WTC11 (cell line): ENCODE measurements around the gene NTSR1. TPM values are rescaled to one million over a fixed set of nuclear protein-coding genes. Genes with fewer than 3 reads are reported as not detected.

Experiments
- ATAC-seq: fragments of 200-7000 bp; cut with Tn5 transposase; 2 replicates; pipeline ENCODE4 v1.10.0; 2021; ENCODE audit warnings: mild to moderate bottlenecking, moderate library complexity
- CTCF ChIA-PET: fragments of 300-600 bp; sonication (Branson Sonifier 250); formaldehyde crosslinking; loops from one replicate; lab custom pipeline; 2021; ENCODE audit warnings: antibody characterized with exemption; lab: Charles Lee
- POLR2A ChIA-PET: fragments of 350-600 bp; sonication (Branson Sonifier 250); formaldehyde crosslinking; loops from one replicate; lab custom pipeline; 2021; ENCODE audit warnings: antibody characterized with exemption; lab: Charles Lee
- DNase-seq: peaks from one replicate; pipeline ENCODE4 v3.0.0; 2021; ENCODE audit warnings: low spot score
- H3K27ac Mint-ChIP-seq: 2 replicates; pipeline ENCODE4 v1.8.0; 2021; ENCODE audit warnings: mixed read lengths
- H3K27me3 Mint-ChIP-seq: 2 replicates; pipeline ENCODE4 v1.8.0; 2021; ENCODE audit warnings: low read depth, mild to moderate bottlenecking, moderate library complexity, mixed read lengths
- H3K36me3 Mint-ChIP-seq: 2 replicates; pipeline ENCODE4 v1.8.0; 2021; ENCODE audit warnings: mixed read lengths
- H3K4me1 Mint-ChIP-seq: 2 replicates; pipeline ENCODE4 v1.8.0; 2022; ENCODE audit warnings: mixed read lengths
- H3K4me3 Mint-ChIP-seq: 2 replicates; pipeline ENCODE4 v1.8.0; 2021; ENCODE audit warnings: mild to moderate bottlenecking, moderate library complexity, mixed read lengths
- H3K9me3 Mint-ChIP-seq: 2 replicates; pipeline ENCODE4 v1.8.0; 2021; ENCODE audit warnings: mixed read lengths
- EMX1 ChIP-seq: fragments of 250-450 bp; sonication (Bioruptor Pico); IDR thresholded peaks from 2 replicates; pipeline ENCODE4 v1.8.0; 2021; ENCODE audit warnings: mild to moderate bottlenecking
- GTF2I ChIP-seq: fragments of 250-450 bp; sonication (Bioruptor Pico); conservative IDR thresholded peaks from 2 replicates; pipeline ENCODE4 v1.4.0; 2021; ENCODE audit warnings: mild to moderate bottlenecking
- JUN ChIP-seq: sonication (generic); formaldehyde crosslinking; IDR thresholded peaks from 2 replicates; pipeline ENCODE4 v1.8.0; 2023; ENCODE audit warnings: mild to moderate bottlenecking, missing genetic modification reagents
- KAT7 ChIP-seq: sonication (generic); formaldehyde crosslinking; IDR thresholded peaks from 2 replicates; pipeline ENCODE4 v1.8.1; 2023; ENCODE audit warnings: missing genetic modification reagents, mild to moderate bottlenecking, borderline replicate concordance
- NFYB ChIP-seq: sonication (generic); formaldehyde crosslinking; conservative IDR thresholded peaks from 2 replicates; pipeline ENCODE4 v1.8.0; 2022; ENCODE audit warnings: low read depth, missing genetic modification reagents
- RELA ChIP-seq: sonication (generic); formaldehyde crosslinking; IDR thresholded peaks from 2 replicates; pipeline ENCODE4 v1.8.1; 2022; ENCODE audit warnings: missing genetic modification reagents, mild to moderate bottlenecking, borderline replicate concordance
- RORB ChIP-seq: fragments of 250-450 bp; sonication (Bioruptor Pico); IDR thresholded peaks from 2 replicates; pipeline ENCODE4 v1.9.0; 2021; ENCODE audit warnings: mild to moderate bottlenecking
- SOX15 ChIP-seq: fragments of 250-450 bp; sonication (Bioruptor Pico); IDR thresholded peaks from 2 replicates; pipeline ENCODE4 v1.9.0; 2021; ENCODE audit warnings: mild to moderate bottlenecking
- SP1 ChIP-seq: sonication (generic); formaldehyde crosslinking; conservative IDR thresholded peaks from 2 replicates; pipeline ENCODE4 v1.8.1; 2022; ENCODE audit warnings: missing genetic modification reagents
- TP53 ChIP-seq: sonication (generic); formaldehyde crosslinking; IDR thresholded peaks from 2 replicates; pipeline ENCODE4 v1.8.1; 2023; ENCODE audit warnings: mild to moderate bottlenecking, missing genetic modification reagents
- ZBTB21 ChIP-seq: sonication (generic); formaldehyde crosslinking; IDR thresholded peaks from 2 replicates; pipeline ENCODE4 v1.8.1; 2023; ENCODE audit warnings: mild to moderate bottlenecking, missing genetic modification reagents, borderline replicate concordance
- ZNF232 ChIP-seq: sonication (generic); formaldehyde crosslinking; IDR thresholded peaks from 2 replicates; pipeline ENCODE4 v1.8.0; 2022; ENCODE audit warnings: mild to moderate bottlenecking, missing genetic modification reagents
- ZNF396 ChIP-seq: fragments of 250-450 bp; sonication (Bioruptor Pico); IDR thresholded peaks from 2 replicates; pipeline ENCODE4 v1.8.0; 2021; ENCODE audit warnings: mild to moderate bottlenecking, moderate library complexity, borderline replicate concordance
- total RNA-seq: library from RNA; stranded (reverse); gene quantifications from 3 replicates; pipeline ENCODE4 v1.2.3, GENCODE V29; 2021
- TF ChIP-seq, protein P1 (sequence below): sonication (generic); formaldehyde crosslinking; IDR thresholded peaks from 2 replicates; pipeline ENCODE4 v1.8.1; 2022; ENCODE audit warnings: low read depth, mild to moderate bottlenecking, moderate library complexity, missing genetic modification reagents, borderline replicate concordance
- TF ChIP-seq, protein P2 (sequence below): sonication (generic); formaldehyde crosslinking; IDR thresholded peaks from 2 replicates; pipeline ENCODE4 v1.8.1; 2023; ENCODE audit warnings: mild to moderate bottlenecking, moderate library complexity, missing genetic modification reagents
- TF ChIP-seq, protein P3 (sequence below): sonication (generic); formaldehyde crosslinking; IDR thresholded peaks from 2 replicates; pipeline ENCODE4 v1.8.1; 2023; ENCODE audit warnings: mild to moderate bottlenecking, missing genetic modification reagents, moderate library complexity
- TF ChIP-seq, protein P4 (sequence below): sonication (generic); formaldehyde crosslinking; IDR thresholded peaks from 2 replicates; pipeline ENCODE4 v1.8.1; 2023; ENCODE audit warnings: mild to moderate bottlenecking, missing genetic modification reagents, borderline replicate concordance
- TF ChIP-seq, protein P5 (sequence below): sonication (generic); formaldehyde crosslinking; IDR thresholded peaks from 2 replicates; pipeline ENCODE4 v1.8.1; 2023; ENCODE audit warnings: mild to moderate bottlenecking, missing genetic modification reagents, moderate library complexity
- TF ChIP-seq, protein P6 (sequence below): sonication (generic); formaldehyde crosslinking; IDR thresholded peaks from 2 replicates; pipeline ENCODE4 v1.8.1; 2022; ENCODE audit warnings: low read depth, missing genetic modification reagents, borderline replicate concordance
- TF ChIP-seq, protein P7 (sequence below): sonication (generic); formaldehyde crosslinking; IDR thresholded peaks from 2 replicates; pipeline ENCODE4 v1.8.1; 2022; ENCODE audit warnings: missing genetic modification reagents, borderline replicate concordance

Gene NTSR1
- total RNA-seq, 1 experiment from 2014 or later = 0.63 TPM

DNA sequence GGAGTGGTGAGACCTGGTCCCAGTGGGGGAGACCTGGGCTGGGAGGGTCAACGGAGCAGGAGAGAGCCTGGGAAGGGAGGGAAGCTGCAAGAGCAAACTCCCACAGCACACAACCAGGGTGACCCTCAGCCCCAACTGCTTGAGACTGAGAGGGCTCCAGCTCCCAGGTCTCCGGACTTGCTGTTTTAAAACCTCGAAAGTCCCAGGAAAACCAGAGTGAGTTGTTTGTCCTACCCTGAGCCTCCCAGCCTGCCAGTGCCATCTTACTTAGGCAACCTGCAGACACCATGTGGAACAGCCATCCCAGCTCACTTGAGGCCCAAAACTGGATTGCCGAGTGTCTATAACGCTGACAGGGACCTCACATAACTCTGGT is 4.8 kb upstream of the NTSR1 start (continued):
- TF ChIP-seq, protein P1, sequence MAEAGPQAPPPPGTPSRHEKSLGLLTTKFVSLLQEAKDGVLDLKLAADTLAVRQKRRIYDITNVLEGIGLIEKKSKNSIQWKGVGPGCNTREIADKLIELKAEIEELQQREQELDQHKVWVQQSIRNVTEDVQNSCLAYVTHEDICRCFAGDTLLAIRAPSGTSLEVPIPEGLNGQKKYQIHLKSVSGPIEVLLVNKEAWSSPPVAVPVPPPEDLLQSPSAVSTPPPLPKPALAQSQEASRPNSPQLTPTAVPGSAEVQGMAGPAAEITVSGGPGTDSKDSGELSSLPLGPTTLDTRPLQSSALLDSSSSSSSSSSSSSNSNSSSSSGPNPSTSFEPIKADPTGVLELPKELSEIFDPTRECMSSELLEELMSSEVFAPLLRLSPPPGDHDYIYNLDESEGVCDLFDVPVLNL = no peak
- no peak for TF ChIP-seq SOX15 (CRISPR knock-in tag)
- no peak for TF ChIP-seq RORB (CRISPR knock-in tag)
- TF ChIP-seq, protein P2, sequence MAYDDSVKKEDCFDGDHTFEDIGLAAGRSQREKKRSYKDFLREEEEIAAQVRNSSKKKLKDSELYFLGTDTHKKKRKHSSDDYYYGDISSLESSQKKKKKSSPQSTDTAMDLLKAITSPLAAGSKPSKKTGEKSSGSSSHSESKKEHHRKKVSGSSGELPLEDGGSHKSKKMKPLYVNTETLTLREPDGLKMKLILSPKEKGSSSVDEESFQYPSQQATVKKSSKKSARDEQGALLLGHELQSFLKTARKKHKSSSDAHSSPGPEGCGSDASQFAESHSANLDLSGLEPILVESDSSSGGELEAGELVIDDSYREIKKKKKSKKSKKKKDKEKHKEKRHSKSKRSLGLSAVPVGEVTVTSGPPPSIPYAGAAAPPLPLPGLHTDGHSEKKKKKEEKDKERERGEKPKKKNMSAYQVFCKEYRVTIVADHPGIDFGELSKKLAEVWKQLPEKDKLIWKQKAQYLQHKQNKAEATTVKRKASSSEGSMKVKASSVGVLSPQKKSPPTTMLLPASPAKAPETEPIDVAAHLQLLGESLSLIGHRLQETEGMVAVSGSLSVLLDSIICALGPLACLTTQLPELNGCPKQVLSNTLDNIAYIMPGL (CRISPR knock-in tag) = no peak
- TF ChIP-seq, protein P3, sequence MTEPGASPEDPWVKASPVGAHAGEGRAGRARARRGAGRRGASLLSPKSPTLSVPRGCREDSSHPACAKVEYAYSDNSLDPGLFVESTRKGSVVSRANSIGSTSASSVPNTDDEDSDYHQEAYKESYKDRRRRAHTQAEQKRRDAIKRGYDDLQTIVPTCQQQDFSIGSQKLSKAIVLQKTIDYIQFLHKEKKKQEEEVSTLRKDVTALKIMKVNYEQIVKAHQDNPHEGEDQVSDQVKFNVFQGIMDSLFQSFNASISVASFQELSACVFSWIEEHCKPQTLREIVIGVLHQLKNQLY (CRISPR knock-in tag) = no peak
- no peak for TF ChIP-seq ZBTB21 (CRISPR knock-in tag)
- TF ChIP-seq ZNF232 = no peak
- TF ChIP-seq, protein P4, sequence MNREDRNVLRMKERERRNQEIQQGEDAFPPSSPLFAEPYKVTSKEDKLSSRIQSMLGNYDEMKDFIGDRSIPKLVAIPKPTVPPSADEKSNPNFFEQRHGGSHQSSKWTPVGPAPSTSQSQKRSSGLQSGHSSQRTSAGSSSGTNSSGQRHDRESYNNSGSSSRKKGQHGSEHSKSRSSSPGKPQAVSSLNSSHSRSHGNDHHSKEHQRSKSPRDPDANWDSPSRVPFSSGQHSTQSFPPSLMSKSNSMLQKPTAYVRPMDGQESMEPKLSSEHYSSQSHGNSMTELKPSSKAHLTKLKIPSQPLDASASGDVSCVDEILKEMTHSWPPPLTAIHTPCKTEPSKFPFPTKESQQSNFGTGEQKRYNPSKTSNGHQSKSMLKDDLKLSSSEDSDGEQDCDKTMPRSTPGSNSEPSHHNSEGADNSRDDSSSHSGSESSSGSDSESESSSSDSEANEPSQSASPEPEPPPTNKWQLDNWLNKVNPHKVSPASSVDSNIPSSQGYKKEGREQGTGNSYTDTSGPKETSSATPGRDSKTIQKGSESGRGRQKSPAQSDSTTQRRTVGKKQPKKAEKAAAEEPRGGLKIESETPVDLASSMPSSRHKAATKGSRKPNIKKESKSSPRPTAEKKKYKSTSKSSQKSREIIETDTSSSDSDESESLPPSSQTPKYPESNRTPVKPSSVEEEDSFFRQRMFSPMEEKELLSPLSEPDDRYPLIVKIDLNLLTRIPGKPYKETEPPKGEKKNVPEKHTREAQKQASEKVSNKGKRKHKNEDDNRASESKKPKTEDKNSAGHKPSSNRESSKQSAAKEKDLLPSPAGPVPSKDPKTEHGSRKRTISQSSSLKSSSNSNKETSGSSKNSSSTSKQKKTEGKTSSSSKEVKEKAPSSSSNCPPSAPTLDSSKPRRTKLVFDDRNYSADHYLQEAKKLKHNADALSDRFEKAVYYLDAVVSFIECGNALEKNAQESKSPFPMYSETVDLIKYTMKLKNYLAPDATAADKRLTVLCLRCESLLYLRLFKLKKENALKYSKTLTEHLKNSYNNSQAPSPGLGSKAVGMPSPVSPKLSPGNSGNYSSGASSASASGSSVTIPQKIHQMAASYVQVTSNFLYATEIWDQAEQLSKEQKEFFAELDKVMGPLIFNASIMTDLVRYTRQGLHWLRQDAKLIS (CRISPR knock-in tag) = no peak
- TF ChIP-seq TP53 (CRISPR knock-in tag) = no peak
- TF ChIP-seq JUN (CRISPR knock-in tag) = no peak

DNA sequence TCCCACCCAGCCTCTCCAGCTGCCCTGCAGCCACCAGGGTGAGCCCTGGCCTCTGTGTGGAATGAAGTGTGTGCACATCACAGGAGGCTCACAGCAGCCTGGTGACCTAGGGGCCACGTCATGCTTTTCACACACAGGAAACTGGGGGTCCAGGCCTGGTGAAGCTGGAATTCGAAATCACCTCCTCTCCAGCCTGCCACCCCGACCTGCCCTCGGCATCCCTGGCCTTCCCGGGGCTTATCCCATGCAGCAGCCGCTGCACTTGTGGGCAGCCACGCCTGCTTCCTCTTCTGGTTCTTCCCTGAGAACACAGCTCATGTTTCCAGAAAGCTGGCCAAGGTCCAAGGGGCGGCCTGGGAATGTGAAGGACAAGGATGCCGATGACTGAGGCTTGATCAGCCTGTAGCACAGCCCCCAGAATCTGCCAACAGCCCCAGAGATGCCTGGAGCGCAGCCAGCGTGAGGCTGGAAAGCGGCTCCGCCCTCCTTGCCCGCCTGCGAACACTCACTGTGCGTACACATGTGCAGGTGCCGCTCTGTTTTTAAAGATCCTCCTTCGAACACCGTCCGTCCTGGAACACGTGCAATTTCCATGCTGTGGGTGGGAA is 4.2 kb upstream of the NTSR1 start:
- peaks cover 13% of the 10 kb centered on the region for H3K27me3 Mint-ChIP-seq

More for the DNA sequence above, 4.2 kb upstream of the NTSR1 start:
- H3K4me3 Mint-ChIP-seq = no peak overlapping the region
- 0 out of 2 replicates have a peak, but pooled peaks cover 3% of the 10 kb centered on the region for H3K4me1 Mint-ChIP-seq
- ATAC-seq (no peak), DNase-seq (no peak)
- ChIA-PET POLR2A (no interaction called here), CTCF (interaction anchor here (0.5 to 1.6 kb wide), 3 partner anchors 24 to 88 kb away, joined by 3 to 9 read pairs (median 3); no protein-coding TSS in a partner anchor)
- TF ChIP-seq, protein P5, sequence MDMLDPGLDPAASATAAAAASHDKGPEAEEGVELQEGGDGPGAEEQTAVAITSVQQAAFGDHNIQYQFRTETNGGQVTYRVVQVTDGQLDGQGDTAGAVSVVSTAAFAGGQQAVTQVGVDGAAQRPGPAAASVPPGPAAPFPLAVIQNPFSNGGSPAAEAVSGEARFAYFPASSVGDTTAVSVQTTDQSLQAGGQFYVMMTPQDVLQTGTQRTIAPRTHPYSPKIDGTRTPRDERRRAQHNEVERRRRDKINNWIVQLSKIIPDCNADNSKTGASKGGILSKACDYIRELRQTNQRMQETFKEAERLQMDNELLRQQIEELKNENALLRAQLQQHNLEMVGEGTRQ (CRISPR knock-in tag) = no peak
- no peak for TF ChIP-seq GTF2I (CRISPR knock-in tag)
- no peak for TF ChIP-seq EMX1
- TF ChIP-seq, protein P6, sequence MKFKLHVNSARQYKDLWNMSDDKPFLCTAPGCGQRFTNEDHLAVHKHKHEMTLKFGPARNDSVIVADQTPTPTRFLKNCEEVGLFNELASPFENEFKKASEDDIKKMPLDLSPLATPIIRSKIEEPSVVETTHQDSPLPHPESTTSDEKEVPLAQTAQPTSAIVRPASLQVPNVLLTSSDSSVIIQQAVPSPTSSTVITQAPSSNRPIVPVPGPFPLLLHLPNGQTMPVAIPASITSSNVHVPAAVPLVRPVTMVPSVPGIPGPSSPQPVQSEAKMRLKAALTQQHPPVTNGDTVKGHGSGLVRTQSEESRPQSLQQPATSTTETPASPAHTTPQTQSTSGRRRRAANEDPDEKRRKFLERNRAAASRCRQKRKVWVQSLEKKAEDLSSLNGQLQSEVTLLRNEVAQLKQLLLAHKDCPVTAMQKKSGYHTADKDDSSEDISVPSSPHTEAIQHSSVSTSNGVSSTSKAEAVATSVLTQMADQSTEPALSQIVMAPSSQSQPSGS (CRISPR knock-in tag) = no peak
- no peak for TF ChIP-seq SP1 (CRISPR knock-in tag)
- TF ChIP-seq, protein P7, sequence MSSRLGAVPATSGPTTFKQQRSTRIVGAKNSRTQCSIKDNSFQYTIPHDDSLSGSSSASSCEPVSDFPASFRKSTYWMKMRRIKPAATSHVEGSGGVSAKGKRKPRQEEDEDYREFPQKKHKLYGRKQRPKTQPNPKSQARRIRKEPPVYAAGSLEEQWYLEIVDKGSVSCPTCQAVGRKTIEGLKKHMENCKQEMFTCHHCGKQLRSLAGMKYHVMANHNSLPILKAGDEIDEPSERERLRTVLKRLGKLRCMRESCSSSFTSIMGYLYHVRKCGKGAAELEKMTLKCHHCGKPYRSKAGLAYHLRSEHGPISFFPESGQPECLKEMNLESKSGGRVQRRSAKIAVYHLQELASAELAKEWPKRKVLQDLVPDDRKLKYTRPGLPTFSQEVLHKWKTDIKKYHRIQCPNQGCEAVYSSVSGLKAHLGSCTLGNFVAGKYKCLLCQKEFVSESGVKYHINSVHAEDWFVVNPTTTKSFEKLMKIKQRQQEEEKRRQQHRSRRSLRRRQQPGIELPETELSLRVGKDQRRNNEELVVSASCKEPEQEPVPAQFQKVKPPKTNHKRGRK (CRISPR knock-in tag) = no peak
- no peak for TF ChIP-seq NFYB (CRISPR knock-in tag)
- no peak for TF ChIP-seq KAT7 (CRISPR knock-in tag)
- TF ChIP-seq RELA (CRISPR knock-in tag) = no peak
- TF ChIP-seq ZNF396 = no peak
- no peaks in the 10 kb centered on the region for H3K36me3 Mint-ChIP-seq
- H3K27ac Mint-ChIP-seq = no peak overlapping the region
- no peaks in the 10 kb centered on the region for H3K9me3 Mint-ChIP-seq
